Lower leg skin (tissue), 3 donors: ENCODE results near the gene CAMKMT.

Source experiments
- POLR2A ChIP-seq, 2 donors: fragments of 450-650 bp; IDR thresholded peaks; one replicate each; pipeline ENCODE4 v1.6.1; 2016 to 2017; ENCODE audit warnings: antibody characterized with exemption in 2 of 2, mild to moderate bottlenecking in 1 of 2, moderate library complexity in 1 of 2
- TF ChIP-seq, protein P1 (sequence below), 3 donors: fragments of 450-650 bp; IDR thresholded peaks; one replicate each; pipeline ENCODE4 v1.5.1; 2016; ENCODE audit warnings: antibody characterized with exemption in 3 of 3, mild to moderate bottlenecking in 3 of 3, moderate library complexity in 2 of 3

DNA sequence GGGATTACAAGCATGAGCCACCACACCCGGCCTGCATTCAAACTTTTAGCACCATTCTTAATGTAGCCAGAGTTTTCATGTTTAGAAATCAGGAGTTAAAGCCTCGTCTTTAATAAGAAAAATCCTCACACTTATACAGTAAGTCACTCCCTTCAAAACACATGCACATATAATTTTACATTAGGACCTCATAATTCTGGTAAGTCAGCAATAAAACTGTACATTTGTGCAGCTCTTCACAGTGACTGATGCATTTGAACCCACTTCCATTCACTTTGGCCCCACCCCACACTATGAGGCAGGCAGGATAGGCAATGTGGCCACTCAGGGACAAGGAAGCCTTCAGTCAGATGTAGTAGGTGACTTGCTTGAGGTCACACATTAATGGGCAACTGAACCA lies 438.0 kb downstream of the CAMKMT start:
- TF ChIP-seq POLR2A (IDR thresholded peaks at IDR 0.05): no peak
- TF ChIP-seq, protein P1, sequence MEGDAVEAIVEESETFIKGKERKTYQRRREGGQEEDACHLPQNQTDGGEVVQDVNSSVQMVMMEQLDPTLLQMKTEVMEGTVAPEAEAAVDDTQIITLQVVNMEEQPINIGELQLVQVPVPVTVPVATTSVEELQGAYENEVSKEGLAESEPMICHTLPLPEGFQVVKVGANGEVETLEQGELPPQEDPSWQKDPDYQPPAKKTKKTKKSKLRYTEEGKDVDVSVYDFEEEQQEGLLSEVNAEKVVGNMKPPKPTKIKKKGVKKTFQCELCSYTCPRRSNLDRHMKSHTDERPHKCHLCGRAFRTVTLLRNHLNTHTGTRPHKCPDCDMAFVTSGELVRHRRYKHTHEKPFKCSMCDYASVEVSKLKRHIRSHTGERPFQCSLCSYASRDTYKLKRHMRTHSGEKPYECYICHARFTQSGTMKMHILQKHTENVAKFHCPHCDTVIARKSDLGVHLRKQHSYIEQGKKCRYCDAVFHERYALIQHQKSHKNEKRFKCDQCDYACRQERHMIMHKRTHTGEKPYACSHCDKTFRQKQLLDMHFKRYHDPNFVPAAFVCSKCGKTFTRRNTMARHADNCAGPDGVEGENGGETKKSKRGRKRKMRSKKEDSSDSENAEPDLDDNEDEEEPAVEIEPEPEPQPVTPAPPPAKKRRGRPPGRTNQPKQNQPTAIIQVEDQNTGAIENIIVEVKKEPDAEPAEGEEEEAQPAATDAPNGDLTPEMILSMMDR (IDR thresholded peaks at IDR 0.05): no peak
